ENCODE results near the gene SLC28A1. TPM values are rescaled to one million over a fixed set of nuclear protein-coding genes. Genes with fewer than 3 reads are reported as not detected.

Gene SLC28A1
- total RNA-seq, 1 experiment from 2014 or later, result 0.13 TPM

GRCh38 chr15:84868037-84868880, 16.2 kb upstream of the SLC28A1 start:
- peak overlapping the region in 1 of 3 experiments; percentile 52; a peak in 1 of 7 replicates for H3K27ac Mint-ChIP-seq
- peaks cover 5% of the 10 kb centered on the region; the same call in 1 of the 2 replicates for H3K27me3 Mint-ChIP-seq (ENCODE audit: low read depth)
- no peaks in the 10 kb centered on the region; a peak in 1 of 5 replicates for H3K9me3 Mint-ChIP-seq
- Histone ChIP-seq H3K14ac (ENCODE audit: insufficient read depth, low read length) (no peak overlapping the region), H3K4me2 (ENCODE audit: insufficient read depth, insufficient read length, low read length) (no peak overlapping the region), H3K4ac (ENCODE audit: low read depth, low read length) (no peak overlapping the region), H3K56ac (ENCODE audit: insufficient read length, low read depth, low read length) (no peak overlapping the region), H3K23ac (ENCODE audit: insufficient read length, low read depth, low read length) (no peak overlapping the region), H2BK5ac (ENCODE audit: insufficient read length, low read length) (no peak overlapping the region), H3K9me3 (ENCODE audit: control insufficient read depth, low read depth, low read length) (no peaks in the 10 kb centered on the region), H2AFZ (ENCODE audit: low read length) (no peak overlapping the region), H2BK12ac (ENCODE audit: insufficient read length, low read depth, low read length) (no peak overlapping the region), H3K18ac (ENCODE audit: insufficient read length, low read depth, low read length) (no peak overlapping the region), H3T11ph (ENCODE audit: low read length) (no peak overlapping the region), H3K79me2 (ENCODE audit: insufficient read depth, low read length) (no peaks in the 10 kb centered on the region), H3K27me3 (ENCODE audit: insufficient read depth, low read length) (no peaks in the 10 kb centered on the region), H2BK15ac (ENCODE audit: low read depth, low read length) (no peak overlapping the region), H2AK5ac (ENCODE audit: insufficient read length, low read length) (no peak overlapping the region), H3K27ac (ENCODE audit: insufficient read length, low read depth, low read length) (no peak overlapping the region), H4K8ac (replicated peaks; ENCODE audit: insufficient read length, low read depth, low read length) (no peak overlapping the region), H3K23me2 (ENCODE audit: insufficient read length, low read depth, low read length, poor library complexity, severe bottlenecking) (no peaks in the 10 kb centered on the region), H4K91ac (ENCODE audit: insufficient read length, low read depth, low read length) (no peak overlapping the region), H4K5ac (ENCODE audit: insufficient read length, low read depth, low read length) (no peak overlapping the region), H2BK20ac (ENCODE audit: low read depth, low read length, poor library complexity, severe bottlenecking) (no peak overlapping the region), H3K4me1 (ENCODE audit: insufficient read depth, low read length) (no peaks in the 10 kb centered on the region), H2BK120ac (ENCODE audit: low read depth, low read length, poor library complexity, severe bottlenecking) (no peak overlapping the region), H3K79me1 (ENCODE audit: insufficient read depth, low read depth, low read length, poor library complexity, severe bottlenecking) (no peaks in the 10 kb centered on the region), H3K9ac (ENCODE audit: extremely low read depth, insufficient read length, low read length) (no peak overlapping the region), H4K20me1 (ENCODE audit: control insufficient read depth, insufficient read depth, insufficient read length) (no peaks in the 10 kb centered on the region)
- TF ChIP-seq CTCF (conservative IDR thresholded peaks at IDR 0.05), result no peak
- WGBS (ENCODE audit: extremely low coverage, insufficient read length, low lambda C conversion rate), result no CpG with 5 or more reads among the region's 12 CpGs
- H3K4me3 Mint-ChIP-seq, result no peak overlapping the region
- peaks cover 0 to 34% (median 6%) of the 10 kb centered on the region in 3 experiments; a peak in 3 of 7 replicates for H3K36me3 Mint-ChIP-seq (ENCODE audit: insufficient read depth in 1 of 3, low read depth in 3 of 3)
- no peak for DNase-seq
- H3K4me1 Mint-ChIP-seq, result no peaks in the 10 kb centered on the region; a peak in 1 of 4 replicates

All from H9 (cell line).